ENCODE data around the gene STS.

STS gene

GRCh38 chrX:7139202-7140081 lies 8.1 kb upstream of the STS start:
- Histone ChIP-seq H3K36me3 (ENCODE audit: insufficient read depth, low read length) (no peaks in the 10 kb centered on the region; the same call in 1 of the 2 replicates), H2AFZ (ENCODE audit: low read length, unreplicated experiment) (no peak overlapping the region), H3K4me3 (ENCODE audit: low read depth, low read length) (no peak overlapping the region), H3K27me3 (ENCODE audit: insufficient read depth, low read length) (no peaks in the 10 kb centered on the region), H3K27ac (ENCODE audit: low read depth, low read length) (peak overlapping the region; percentile 58), H3K4me1 (ENCODE audit: control insufficient read depth, insufficient read depth, low read length, unreplicated experiment) (peaks cover 16% of the 10 kb centered on the region), H3K79me2 (ENCODE audit: control insufficient read depth, insufficient read depth, low read length, unreplicated experiment) (peaks cover 85% of the 10 kb centered on the region)

- Histone ChIP-seq H3K36me3 (ENCODE audit: insufficient read depth, low read length) (no peaks in the 10 kb centered on the region; the same call in 1 of the 2 replicates), H3K79me2 (ENCODE audit: control insufficient read depth, insufficient read depth, low read length, unreplicated experiment) (peaks cover 86% of the 10 kb centered on the region), H3K27me3 (ENCODE audit: insufficient read depth, low read length) (no peaks in the 10 kb centered on the region), H3K27ac (ENCODE audit: low read depth, low read length) (no peak overlapping the region), H3K4me1 (ENCODE audit: control insufficient read depth, insufficient read depth, low read length, unreplicated experiment) (peaks cover 33% of the 10 kb centered on the region), H2AFZ (ENCODE audit: low read length, unreplicated experiment) (no peak overlapping the region), H3K4me3 (ENCODE audit: low read depth, low read length) (no peak overlapping the region)
Observed at GRCh38 chrX:7143076-7143475, 4.4 kb upstream of the STS start.

- H3K27ac ChIP-seq (ENCODE audit: low read depth, low read length): no peak overlapping the region
- H3K4me3 ChIP-seq (ENCODE audit: low read depth, low read length): no peak overlapping the region
- H3K4me1 ChIP-seq (ENCODE audit: control insufficient read depth, insufficient read depth, low read length, unreplicated experiment): peaks cover 28% of the 10 kb centered on the region
- H3K36me3 ChIP-seq (ENCODE audit: insufficient read depth, low read length): no peaks in the 10 kb centered on the region; the same call in 1 of the 2 replicates
- H3K79me2 ChIP-seq (ENCODE audit: control insufficient read depth, insufficient read depth, low read length, unreplicated experiment): peaks cover 78% of the 10 kb centered on the region
- no peaks in the 10 kb centered on the region for H3K27me3 ChIP-seq (ENCODE audit: insufficient read depth, low read length)
- H2AFZ ChIP-seq (ENCODE audit: low read length, unreplicated experiment): no peak overlapping the region
Observed at GRCh38 chrX:7143941-7144525, 3.5 kb upstream of the STS start.

- H3K27ac ChIP-seq (ENCODE audit: low read depth, low read length): peak overlapping the region; percentile 10; the same call in 1 of the 2 replicates
- H3K4me1 ChIP-seq (ENCODE audit: control insufficient read depth, insufficient read depth, low read length, unreplicated experiment): peaks cover 18% of the 10 kb centered on the region
- H3K36me3 ChIP-seq (ENCODE audit: insufficient read depth, low read length): no peaks in the 10 kb centered on the region; the same call in 1 of the 2 replicates
- H3K4me3 ChIP-seq (ENCODE audit: low read depth, low read length): peak overlapping the region; percentile 48
- H3K27me3 ChIP-seq (ENCODE audit: insufficient read depth, low read length): no peaks in the 10 kb centered on the region
- peaks cover 70% of the 10 kb centered on the region for H3K79me2 ChIP-seq (ENCODE audit: control insufficient read depth, insufficient read depth, low read length, unreplicated experiment)
- no peak overlapping the region for H2AFZ ChIP-seq (ENCODE audit: low read length, unreplicated experiment)
Observed at GRCh38 chrX:7145454-7145853, 2.1 kb upstream of the STS start.

GRCh38 chrX:7146020-7146702 lies 1.4 kb upstream of the STS start:
- Histone ChIP-seq H3K36me3 (ENCODE audit: insufficient read depth, low read length) (no peaks in the 10 kb centered on the region), H3K4me3 (ENCODE audit: low read depth, low read length) (peak overlapping the region; percentile 100), H2AFZ (ENCODE audit: low read length, unreplicated experiment) (no peak overlapping the region), H3K27ac (ENCODE audit: low read depth, low read length) (peak overlapping the region; percentile 10), H3K79me2 (ENCODE audit: control insufficient read depth, insufficient read depth, low read length, unreplicated experiment) (peaks cover 65% of the 10 kb centered on the region), H3K27me3 (ENCODE audit: insufficient read depth, low read length) (no peaks in the 10 kb centered on the region), H3K4me1 (ENCODE audit: control insufficient read depth, insufficient read depth, low read length, unreplicated experiment) (peaks cover 18% of the 10 kb centered on the region)

- no peaks in the 10 kb centered on the region for H3K27me3 ChIP-seq (ENCODE audit: insufficient read depth, low read length)
- no peak overlapping the region for H2AFZ ChIP-seq (ENCODE audit: low read length, unreplicated experiment)
- peaks cover 18% of the 10 kb centered on the region for H3K4me1 ChIP-seq (ENCODE audit: control insufficient read depth, insufficient read depth, low read length, unreplicated experiment)
- peaks cover 58% of the 10 kb centered on the region for H3K79me2 ChIP-seq (ENCODE audit: control insufficient read depth, insufficient read depth, low read length, unreplicated experiment)
- H3K4me3 ChIP-seq (ENCODE audit: low read depth, low read length): peak overlapping the region; percentile 100
- peak overlapping the region; percentile 86; the same call in 1 of the 2 replicates for H3K27ac ChIP-seq (ENCODE audit: low read depth, low read length)
- no peaks in the 10 kb centered on the region for H3K36me3 ChIP-seq (ENCODE audit: insufficient read depth, low read length)
Observed at GRCh38 chrX:7146703-7147412, 654 bp upstream of the STS start.

- H2AFZ ChIP-seq (ENCODE audit: low read length, unreplicated experiment): peak within 1 kb of the TSS; percentile 100
- peak within 1 kb of the TSS; percentile 86 for H3K27ac ChIP-seq (ENCODE audit: low read depth, low read length)
- H3K4me1 ChIP-seq (ENCODE audit: control insufficient read depth, insufficient read depth, low read length, unreplicated experiment): peaks cover 18% of the 10 kb centered on the region
- H3K4me3 ChIP-seq (ENCODE audit: low read depth, low read length): peak within 1 kb of the TSS; percentile 100
- no peaks in the 10 kb centered on the region for H3K27me3 ChIP-seq (ENCODE audit: insufficient read depth, low read length)
- peaks cover 47% of the 10 kb centered on the region for H3K79me2 ChIP-seq (ENCODE audit: control insufficient read depth, insufficient read depth, low read length, unreplicated experiment)
- no peaks in the 10 kb centered on the region for H3K36me3 ChIP-seq (ENCODE audit: insufficient read depth, low read length)
Observed at GRCh38 chrX:7147978-7148854, 704 bp downstream of the STS start, which contains the start of gene PUDP. PUDP (minus strand) TSS chrX:7148153; CDS start chrX:7148113, 40 bp downstream.

GRCh38 chrX:7149411-7149810 lies 1.9 kb downstream of the STS start:
- no peak overlapping the region for H3K4me3 ChIP-seq (ENCODE audit: low read depth, low read length)
- peaks cover 18% of the 10 kb centered on the region for H3K4me1 ChIP-seq (ENCODE audit: control insufficient read depth, insufficient read depth, low read length, unreplicated experiment)
- no peaks in the 10 kb centered on the region for H3K36me3 ChIP-seq (ENCODE audit: insufficient read depth, low read length)
- H3K27me3 ChIP-seq (ENCODE audit: insufficient read depth, low read length): no peaks in the 10 kb centered on the region
- no peak overlapping the region for H3K27ac ChIP-seq (ENCODE audit: low read depth, low read length)
- H2AFZ ChIP-seq (ENCODE audit: low read length, unreplicated experiment): no peak overlapping the region
- H3K79me2 ChIP-seq (ENCODE audit: control insufficient read depth, insufficient read depth, low read length, unreplicated experiment): peaks cover 35% of the 10 kb centered on the region

GRCh38 chrX:7153231-7153630 lies 5.7 kb downstream of the STS start:
- Histone ChIP-seq H3K4me1 (ENCODE audit: control insufficient read depth, insufficient read depth, low read length, unreplicated experiment) (no peaks in the 10 kb centered on the region), H3K79me2 (ENCODE audit: control insufficient read depth, insufficient read depth, low read length, unreplicated experiment) (peaks cover 2% of the 10 kb centered on the region), H3K36me3 (ENCODE audit: insufficient read depth, low read length) (no peaks in the 10 kb centered on the region), H3K4me3 (ENCODE audit: low read depth, low read length) (no peak overlapping the region), H3K27ac (ENCODE audit: low read depth, low read length) (no peak overlapping the region), H2AFZ (ENCODE audit: low read length, unreplicated experiment) (no peak overlapping the region), H3K27me3 (ENCODE audit: insufficient read depth, low read length) (no peaks in the 10 kb centered on the region)
